GM12892 (cell line): ENCODE measurements around the gene BLCAP.

Experiments used
- POLR2A ChIP-seq: IDR thresholded peaks from 2 replicates; pipeline ENCODE4 v1.6.1; 2011; ENCODE audit warnings: low read depth, low read length, control low read depth
- POLR2AphosphoS5 ChIP-seq: IDR thresholded peaks from 2 replicates; pipeline ENCODE4 v1.6.1; 2011; ENCODE audit warnings: low read depth, low read length, control low read depth
- TAF1 ChIP-seq: IDR thresholded peaks from 2 replicates; pipeline ENCODE4 v1.6.1; 2011; ENCODE audit warnings: low read depth, mild to moderate bottlenecking, control low read depth, low read length, borderline replicate concordance

- TF ChIP-seq POLR2AphosphoS5 (no peak), TAF1 (no peak), POLR2A (no peak)
Observed at GRCh38 chr20:37494301-37494700, 33.4 kb downstream of the BLCAP start.
